T1000 (cell line): ENCODE data around the gene MUC21.
"Not testable (repeated sequence)": the region's sequence is repeated elsewhere in the genome, so short reads cannot be mapped to it uniquely, and the experiment has no call there.

Source experiments
- DNase-seq: peaks from one replicate; lab custom pipeline; 2025; ENCODE audit warnings: mixed read lengths; lab: John Stamatoyannopoulos, UW

The MUC21 gene

GRCh38 chr6:30969171-30969570, 14.3 kb upstream of the MUC21 start:
- DNase-seq = not testable (repeated sequence)

GRCh38 chr6:30970946-30971345, 12.6 kb upstream of the MUC21 start:
- DNase-seq = no peak

- DNase-seq = no peak
Measured at GRCh38 chr6:30972816-30973215, 10.7 kb upstream of the MUC21 start.

- no peak for DNase-seq
Measured at GRCh38 chr6:30974490-30975252, 8.8 kb upstream of the MUC21 start.

GRCh38 chr6:30979141-30979540, 4.4 kb upstream of the MUC21 start:
- no peak for DNase-seq

GRCh38 chr6:30979690-30980089, 3.8 kb upstream of the MUC21 start:
- no peak for DNase-seq

GRCh38 chr6:30981942-30982772, 1.4 kb upstream of the MUC21 start:
- no peak for DNase-seq

GRCh38 chr6:30985490-30985889, 2.0 kb downstream of the MUC21 start:
- no peak for DNase-seq

- no peak for DNase-seq
Measured at GRCh38 chr6:30987304-30987703, 3.8 kb downstream of the MUC21 start.

GRCh38 chr6:30988209-30988825, 4.8 kb downstream of the MUC21 start:
- DNase-seq = no peak

- DNase-seq = no peak
Measured at GRCh38 chr6:30990422-30991086, 7.0 kb downstream of the MUC21 start.

GRCh38 chr6:30991891-30992290, 8.4 kb downstream of the MUC21 start:
- DNase-seq = no peak

- no peak for DNase-seq
Measured at GRCh38 chr6:30997301-30997700, 13.8 kb downstream of the MUC21 start.

GRCh38 chr6:30998785-30999184, 15.3 kb downstream of the MUC21 start:
- DNase-seq = no peak

- DNase-seq = not testable (repeated sequence)
Measured at GRCh38 chr6:31000067-31000860, 16.7 kb downstream of the MUC21 start.

- DNase-seq = no peak
Measured at GRCh38 chr6:31001281-31001888, 17.9 kb downstream of the MUC21 start.

GRCh38 chr6:31002471-31002870, 19.0 kb downstream of the MUC21 start:
- no peak for DNase-seq

GRCh38 chr6:31004794-31005193, 21.3 kb downstream of the MUC21 start:
- no peak for DNase-seq

- no peak for DNase-seq
Measured at GRCh38 chr6:31005249-31006020, 21.9 kb downstream of the MUC21 start.

- DNase-seq = peak; percentile 34
Measured at GRCh38 chr6:31007694-31008093, 24.2 kb downstream of the MUC21 start.
